Measurements from ENCODE around the gene SERBP1.

The SERBP1 gene

DNA sequence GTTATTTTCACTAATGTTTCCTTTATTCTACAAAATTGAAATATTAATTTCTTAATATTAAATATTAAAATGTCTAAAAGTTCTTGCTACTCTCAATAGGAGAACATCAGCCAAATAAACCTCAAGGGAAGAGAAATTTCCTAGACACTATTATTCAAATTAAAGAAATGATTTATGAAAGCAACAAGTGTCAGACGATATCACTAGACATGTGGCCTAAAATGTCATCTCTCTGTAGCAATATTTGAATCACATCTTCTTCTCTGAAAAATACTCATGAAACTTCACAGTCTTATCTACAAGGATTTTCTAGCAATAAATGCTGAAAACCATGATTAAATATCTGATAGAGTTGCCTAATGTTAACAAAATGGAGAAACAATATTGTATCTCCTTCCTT is 2.5 kb upstream of the SERBP1 start:
- H3K27ac ChIP-seq: no peak overlapping the region
- TF ChIP-seq, protein P1, sequence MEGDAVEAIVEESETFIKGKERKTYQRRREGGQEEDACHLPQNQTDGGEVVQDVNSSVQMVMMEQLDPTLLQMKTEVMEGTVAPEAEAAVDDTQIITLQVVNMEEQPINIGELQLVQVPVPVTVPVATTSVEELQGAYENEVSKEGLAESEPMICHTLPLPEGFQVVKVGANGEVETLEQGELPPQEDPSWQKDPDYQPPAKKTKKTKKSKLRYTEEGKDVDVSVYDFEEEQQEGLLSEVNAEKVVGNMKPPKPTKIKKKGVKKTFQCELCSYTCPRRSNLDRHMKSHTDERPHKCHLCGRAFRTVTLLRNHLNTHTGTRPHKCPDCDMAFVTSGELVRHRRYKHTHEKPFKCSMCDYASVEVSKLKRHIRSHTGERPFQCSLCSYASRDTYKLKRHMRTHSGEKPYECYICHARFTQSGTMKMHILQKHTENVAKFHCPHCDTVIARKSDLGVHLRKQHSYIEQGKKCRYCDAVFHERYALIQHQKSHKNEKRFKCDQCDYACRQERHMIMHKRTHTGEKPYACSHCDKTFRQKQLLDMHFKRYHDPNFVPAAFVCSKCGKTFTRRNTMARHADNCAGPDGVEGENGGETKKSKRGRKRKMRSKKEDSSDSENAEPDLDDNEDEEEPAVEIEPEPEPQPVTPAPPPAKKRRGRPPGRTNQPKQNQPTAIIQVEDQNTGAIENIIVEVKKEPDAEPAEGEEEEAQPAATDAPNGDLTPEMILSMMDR (IDR thresholded peaks at IDR 0.05): no peak
- TF ChIP-seq ZFX (IDR thresholded peaks at IDR 0.05; ENCODE audit: borderline replicate concordance): no peak

DNA sequence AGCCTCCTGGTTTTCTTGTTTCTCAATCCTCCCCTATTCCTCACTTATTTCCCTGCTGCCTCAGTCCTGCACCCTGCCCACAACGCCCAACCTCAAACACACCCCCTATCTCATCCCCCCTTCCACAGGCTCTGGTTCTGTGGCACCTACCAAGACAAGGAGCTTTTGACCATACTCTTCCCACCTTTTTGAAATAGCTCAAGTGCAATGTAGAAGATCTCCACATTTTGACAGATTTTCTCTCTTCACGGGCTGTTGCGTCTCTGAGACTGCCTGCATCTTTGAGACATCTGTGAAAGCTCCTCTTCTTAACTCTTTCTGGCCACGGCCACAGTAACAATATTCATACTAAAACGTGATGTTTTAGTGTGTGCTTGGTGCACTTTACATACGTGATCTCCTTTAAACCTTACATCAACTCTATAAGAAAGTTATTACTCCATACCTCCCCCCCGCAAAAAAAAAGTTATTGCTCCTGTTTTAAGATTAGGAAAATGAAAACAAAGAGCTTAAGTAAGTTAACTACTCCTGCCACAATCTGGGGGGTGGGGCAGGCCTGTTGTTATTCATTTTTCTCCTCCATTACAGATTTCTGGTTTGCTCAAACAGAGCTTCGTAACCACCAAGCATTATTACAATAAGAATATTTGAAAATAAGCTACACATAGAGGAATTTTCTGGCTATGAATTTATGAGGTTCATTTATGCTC is 1.8 kb upstream of the SERBP1 start:
- H3K27ac ChIP-seq: peak overlapping the region; percentile 96
- TF ChIP-seq, protein P1 (IDR thresholded peaks at IDR 0.05): no peak

DNA sequence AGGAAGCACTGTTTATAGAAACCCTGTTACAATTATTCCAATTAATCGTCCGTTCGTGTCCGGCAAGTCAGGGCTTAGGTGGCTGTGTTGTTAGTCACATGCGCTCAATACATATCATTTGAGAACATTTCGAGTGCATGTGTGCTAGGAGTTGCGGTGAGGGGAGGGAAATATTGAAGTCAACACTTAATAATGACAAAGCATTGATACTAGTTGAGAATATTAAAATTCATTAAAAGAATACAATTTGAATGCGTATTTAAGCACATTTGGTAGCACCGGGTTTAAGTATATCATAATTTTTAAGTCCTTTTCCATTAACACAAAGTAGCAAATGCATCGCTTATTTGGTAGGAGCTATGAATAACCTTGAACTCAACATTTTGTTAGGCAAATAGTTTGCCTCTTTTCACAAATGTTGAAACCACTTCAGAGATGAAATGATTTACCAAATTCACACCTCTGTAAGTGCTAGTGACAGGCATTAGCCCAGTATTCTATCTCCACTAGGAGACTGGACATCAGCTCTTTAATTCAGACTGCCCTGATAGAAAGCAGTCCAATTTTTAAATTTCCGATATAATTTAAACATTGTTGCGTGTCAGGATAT is 1.1 kb upstream of the SERBP1 start:
- TF ChIP-seq, protein P1 (IDR thresholded peaks at IDR 0.05): no peak
- TF ChIP-seq ZFX (IDR thresholded peaks at IDR 0.05; ENCODE audit: borderline replicate concordance): no peak
- peak overlapping the region; percentile 96 for H3K27ac ChIP-seq

DNA sequence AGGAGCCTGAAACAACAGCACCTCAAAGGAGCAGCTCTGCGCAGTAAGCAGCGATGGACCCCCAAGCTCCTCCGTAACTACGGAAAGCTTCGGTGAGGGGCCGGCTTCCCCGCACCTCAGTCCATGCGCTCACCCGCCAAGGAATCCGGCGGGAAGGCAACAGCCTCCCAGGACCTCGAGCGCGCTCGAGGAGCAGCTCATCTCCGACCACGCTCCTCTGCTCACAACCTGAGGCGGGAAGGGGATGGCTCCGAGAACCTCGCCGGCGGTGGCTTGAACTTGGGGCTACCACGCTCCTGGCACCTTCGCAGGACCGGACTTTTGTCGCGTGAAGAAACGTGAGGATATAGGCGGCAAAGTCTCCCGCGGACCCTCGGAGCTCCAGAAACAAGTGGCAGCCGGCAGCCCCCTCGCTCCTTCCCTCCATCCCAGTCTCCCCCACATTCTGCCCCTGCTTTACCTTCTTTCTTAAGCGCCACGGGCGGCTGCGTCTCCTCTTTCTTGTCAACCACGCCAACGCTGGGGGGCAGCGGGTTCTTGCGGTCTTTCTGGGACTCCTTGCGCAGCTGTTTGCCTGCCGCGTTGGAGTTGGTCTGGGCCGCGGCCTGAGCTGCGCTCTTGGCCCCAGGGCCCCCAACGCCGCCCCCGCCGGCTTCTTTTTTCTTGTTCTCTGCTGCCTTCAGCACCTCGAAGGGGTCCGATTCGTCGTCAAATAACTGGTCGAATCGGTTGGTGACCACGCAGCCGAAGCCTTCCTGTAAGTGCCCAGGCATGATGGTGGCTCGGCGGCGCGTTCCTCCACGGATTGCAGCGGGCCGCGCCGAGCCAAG is 459 bp downstream of the SERBP1 start:
- TF ChIP-seq, protein P1 (IDR thresholded peaks at IDR 0.05): no peak
- TF ChIP-seq ZFX (IDR thresholded peaks at IDR 0.05; ENCODE audit: borderline replicate concordance): no peak
- H3K27ac ChIP-seq: peak overlapping the region; percentile 96

DNA sequence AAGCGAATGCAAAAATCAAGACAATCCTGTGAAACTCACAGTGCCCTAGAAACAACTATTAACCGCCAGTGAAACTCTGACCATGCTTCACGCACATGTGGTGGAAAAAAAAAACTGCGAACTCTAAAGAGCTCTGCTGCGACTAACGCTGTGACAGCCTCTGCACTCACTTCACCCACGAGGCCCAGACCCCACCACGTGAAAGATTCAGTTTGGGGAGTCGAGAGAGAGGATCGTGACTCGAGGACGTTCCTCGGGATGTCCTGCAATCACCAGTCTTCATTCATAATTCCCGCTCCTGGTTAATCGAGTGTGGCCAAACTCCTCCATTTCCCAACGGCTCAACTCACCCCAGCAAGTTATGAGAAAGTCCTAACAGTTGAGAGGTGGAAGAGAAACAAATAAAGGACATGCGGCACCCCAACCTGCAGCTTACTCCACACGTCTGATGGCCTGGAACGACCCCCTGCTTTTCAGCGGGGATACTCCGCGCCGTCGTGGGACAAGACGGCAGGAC is 1.1 kb downstream of the SERBP1 start:
- TF ChIP-seq, protein P1 (IDR thresholded peaks at IDR 0.05): no peak
- no peak for TF ChIP-seq ZFX (IDR thresholded peaks at IDR 0.05; ENCODE audit: borderline replicate concordance)
- H3K27ac ChIP-seq: peak overlapping the region; percentile 96

DNA sequence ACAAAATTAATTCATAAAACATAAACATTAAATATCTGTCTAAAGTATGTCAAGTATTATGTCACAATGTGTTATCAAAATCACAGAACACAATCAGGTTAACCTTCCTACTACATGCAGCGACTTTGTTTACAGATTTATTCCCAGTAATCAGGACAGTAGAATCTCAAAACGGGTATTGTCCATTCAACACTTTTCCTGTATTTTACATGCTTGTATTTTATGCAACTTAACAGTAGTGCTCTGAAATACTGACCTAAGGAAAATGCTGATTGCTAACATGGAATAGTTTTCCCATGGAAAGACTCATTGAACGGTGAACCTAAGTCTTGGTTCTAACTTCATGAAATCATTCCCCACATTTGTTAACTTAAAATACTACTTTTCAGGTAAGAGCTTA is 2.3 kb downstream of the SERBP1 start:
- no peak for TF ChIP-seq ZFX (IDR thresholded peaks at IDR 0.05; ENCODE audit: borderline replicate concordance)
- TF ChIP-seq, protein P1 (IDR thresholded peaks at IDR 0.05): no peak
- H3K27ac ChIP-seq: peak overlapping the region; percentile 96; the same call in 1 of the 2 replicates

All from 22Rv1 (cell line).